Ovary (tissue), 9 donors: ENCODE results near the gene PRKG2. TPM values are rescaled to one million over a fixed set of nuclear protein-coding genes. Genes with fewer than 3 reads are reported as not detected.

ENCODE experiments used
- DNase-seq, 5 donors: peaks; one replicate each; pipeline ENCODE4 v3.0.0-alpha.2; 2019 to 2020
- H3K27ac ChIP-seq, 2 donors: fragments of 200-600 bp; one replicate each; pipeline versions ENCODE4 v1.5.1 to v1.8.0; 2019 to 2022
- H3K27me3 ChIP-seq: fragments of 200-600 bp; one replicate; pipeline ENCODE4 v1.8.0; 2022
- H3K36me3 ChIP-seq: fragments of 200-600 bp; sonication (generic); one replicate; pipeline ENCODE4 v1.5.1; 2019
- H3K4me1 ChIP-seq: one replicate; pipeline ENCODE4 v1.8.1; 2013; ENCODE audit warnings: mild to moderate bottlenecking, moderate library complexity; ENCODE audit not compliant: insufficient read depth
- H3K4me3 ChIP-seq: fragments of 200-600 bp; sonication (generic); one replicate; pipeline ENCODE4 v1.5.1; 2017
- H3K9me3 ChIP-seq, 2 donors: fragments of 200-600 bp in 1 of 2; sonication (generic) in 1 of 2; one replicate each; pipeline versions ENCODE4 v1.5.1 to v1.8.1; 2013 to 2019; ENCODE audit warnings: mild to moderate bottlenecking in 1 of 2, moderate library complexity in 1 of 2
- EP300 ChIP-seq: sonication (generic); formaldehyde crosslinking; IDR thresholded peaks from one replicate; pipeline ENCODE4 v1.6.1; 2017; ENCODE audit warnings: antibody characterized with exemption
- POLR2A ChIP-seq: fragments of 450-650 bp; IDR thresholded peaks from one replicate; pipeline ENCODE4 v1.6.1; 2017; ENCODE audit warnings: antibody characterized with exemption, mild to moderate bottlenecking, moderate library complexity
- WGBS, 3 donors: extraction: QIAGEN DNeasy Blood & Tissue Kit in 1 of 3; methylation state at CpG; one replicate each; pipeline versions ENCODE4 v1.1.5 to v1.1.7; 2013 to 2017; 5-methylcytosine and 5-hydroxymethylcytosine counted together
- intact Hi-C, 4 donors: fragments of 100-400 bp; cut with DNase I; formaldehyde crosslinking; loops; one replicate each; pipeline versions ENCODE4 v1.11.0 to v1.15.1; 2022 to 2023
- polyA plus RNA-seq, 2 donors: library from polyadenylated mRNA; stranded (reverse); fragments of 200-250 nt in 1 of 2; fragments of 350-450 nt in 1 of 2; fragmentation: Illumina TruSeq in 1 of 2; extraction: RNeasy Lipid Tissue Mini Kit (QIAGEN cat#74804) in 1 of 2; gene quantifications; one replicate each; pipeline ENCODE4 v1.2.3, GENCODE V29; 2013 to 2014
- total RNA-seq, 7 donors: library from RNA; depleted of rRNA in 2 of 7; stranded (reverse); fragments of >200 nt in 2 of 7; fragmentation: NEBNext Ultra II Directional in 3 of 7; extraction: Animal tissue kit (Norgen Biotek cat#: 25700) in 3 of 7; gene quantifications; one replicate each; pipeline versions ENCODE4 v1.1.0 to v1.2.4, GENCODE V29; 2016 to 2023
- TF ChIP-seq, protein P1 (sequence below), 3 donors: fragments of 450-650 bp in 2 of 3; fragments of 200-600 bp in 1 of 3; IDR thresholded peaks; one replicate each; pipeline versions ENCODE4 v1.5.1 to v1.8.0; 2016 to 2022; ENCODE audit warnings: antibody characterized with exemption in 3 of 3, mild to moderate bottlenecking in 1 of 3
- donor health status: DM: no; HTN: no; CAD: no; lungs with moderate emphysema.
- donor health status: DM: no; HTN: no; CAD: no.
- donor health status: Bipolar disorder and iron deficiency.
- donor health status: DM: yes; HTN: yes; CAD: no.
- donor health status: DM: no; HTN: no; CAD: no.
- donor health status: DM: yes; HTN: yes; CAD: no.

PRKG2 gene
- total and polyA plus RNA-seq, 9 donors: 0.08 to 0.60 (median 0.16) TPM; not detected in 3

DNA sequence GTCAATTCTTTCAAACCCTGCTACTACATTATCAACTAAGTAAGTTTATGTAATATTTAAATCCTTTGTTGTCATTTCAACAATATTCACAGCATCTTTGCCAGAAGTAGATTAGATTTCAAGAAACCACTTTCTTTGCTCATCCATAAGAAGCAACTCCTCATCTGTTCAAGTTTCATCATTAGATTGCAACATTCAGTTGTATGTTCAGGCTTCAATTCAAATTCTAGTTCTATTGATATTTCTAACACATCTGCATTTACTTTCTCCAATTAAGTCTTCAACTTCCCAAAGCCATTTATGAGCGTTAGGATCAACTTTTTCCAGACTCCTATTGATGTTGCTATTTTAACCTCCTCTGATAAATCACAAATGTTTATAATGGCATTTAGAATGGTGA lies 118.5 kb downstream of the PRKG2 start:
- DNase-seq: no peak
- H3K9me3 ChIP-seq: no peaks in the 10 kb centered on the region
- H3K27ac ChIP-seq: no peak overlapping the region
- no peaks in the 10 kb centered on the region for H3K27me3 ChIP-seq
- no peaks in the 10 kb centered on the region for H3K4me1 ChIP-seq
- TF ChIP-seq EP300 (no peak), POLR2A (no peak)
- TF ChIP-seq, protein P1, sequence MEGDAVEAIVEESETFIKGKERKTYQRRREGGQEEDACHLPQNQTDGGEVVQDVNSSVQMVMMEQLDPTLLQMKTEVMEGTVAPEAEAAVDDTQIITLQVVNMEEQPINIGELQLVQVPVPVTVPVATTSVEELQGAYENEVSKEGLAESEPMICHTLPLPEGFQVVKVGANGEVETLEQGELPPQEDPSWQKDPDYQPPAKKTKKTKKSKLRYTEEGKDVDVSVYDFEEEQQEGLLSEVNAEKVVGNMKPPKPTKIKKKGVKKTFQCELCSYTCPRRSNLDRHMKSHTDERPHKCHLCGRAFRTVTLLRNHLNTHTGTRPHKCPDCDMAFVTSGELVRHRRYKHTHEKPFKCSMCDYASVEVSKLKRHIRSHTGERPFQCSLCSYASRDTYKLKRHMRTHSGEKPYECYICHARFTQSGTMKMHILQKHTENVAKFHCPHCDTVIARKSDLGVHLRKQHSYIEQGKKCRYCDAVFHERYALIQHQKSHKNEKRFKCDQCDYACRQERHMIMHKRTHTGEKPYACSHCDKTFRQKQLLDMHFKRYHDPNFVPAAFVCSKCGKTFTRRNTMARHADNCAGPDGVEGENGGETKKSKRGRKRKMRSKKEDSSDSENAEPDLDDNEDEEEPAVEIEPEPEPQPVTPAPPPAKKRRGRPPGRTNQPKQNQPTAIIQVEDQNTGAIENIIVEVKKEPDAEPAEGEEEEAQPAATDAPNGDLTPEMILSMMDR (IDR thresholded peaks at IDR 0.05): no peak
- H3K36me3 ChIP-seq: no peaks in the 10 kb centered on the region
- WGBS, 3 donors: 79 to 92% (median 90%) methylated on average over 1 of the region's 1 CpG
- H3K4me3 ChIP-seq: no peak overlapping the region
- intact Hi-C loops: no loop called here

DNA sequence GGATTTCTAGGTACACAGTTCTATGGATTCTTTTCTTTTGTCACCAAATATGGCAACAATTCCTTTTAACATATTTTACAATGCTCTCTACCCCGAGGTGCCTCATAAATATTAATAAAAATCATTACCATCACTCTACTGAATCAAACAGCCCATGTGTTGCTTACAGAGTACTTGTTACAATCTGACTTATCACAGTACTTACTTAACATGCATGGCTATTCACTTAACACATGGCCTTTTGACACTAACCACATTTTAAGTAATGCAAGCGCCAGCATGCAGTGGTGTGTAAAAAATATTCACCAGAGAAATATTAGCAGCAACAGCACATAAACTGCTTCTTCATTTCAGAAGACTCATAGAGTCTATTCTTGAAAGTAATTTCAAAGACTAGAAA lies 119.6 kb downstream of the PRKG2 start:
- Histone ChIP-seq H3K9me3 (no peaks in the 10 kb centered on the region), H3K27me3 (no peaks in the 10 kb centered on the region), H3K36me3 (no peaks in the 10 kb centered on the region), H3K4me1 (no peaks in the 10 kb centered on the region), H3K4me3 (no peak overlapping the region), H3K27ac (no peak overlapping the region)
- intact Hi-C loops: no loop called here
- 67 to 78% (median 77%) methylated on average over 2 of the region's 2 CpGs for WGBS, 3 donors
- no peak for DNase-seq
- TF ChIP-seq, protein P1 (IDR thresholded peaks at IDR 0.05): no peak
- TF ChIP-seq EP300: no peak

DNA sequence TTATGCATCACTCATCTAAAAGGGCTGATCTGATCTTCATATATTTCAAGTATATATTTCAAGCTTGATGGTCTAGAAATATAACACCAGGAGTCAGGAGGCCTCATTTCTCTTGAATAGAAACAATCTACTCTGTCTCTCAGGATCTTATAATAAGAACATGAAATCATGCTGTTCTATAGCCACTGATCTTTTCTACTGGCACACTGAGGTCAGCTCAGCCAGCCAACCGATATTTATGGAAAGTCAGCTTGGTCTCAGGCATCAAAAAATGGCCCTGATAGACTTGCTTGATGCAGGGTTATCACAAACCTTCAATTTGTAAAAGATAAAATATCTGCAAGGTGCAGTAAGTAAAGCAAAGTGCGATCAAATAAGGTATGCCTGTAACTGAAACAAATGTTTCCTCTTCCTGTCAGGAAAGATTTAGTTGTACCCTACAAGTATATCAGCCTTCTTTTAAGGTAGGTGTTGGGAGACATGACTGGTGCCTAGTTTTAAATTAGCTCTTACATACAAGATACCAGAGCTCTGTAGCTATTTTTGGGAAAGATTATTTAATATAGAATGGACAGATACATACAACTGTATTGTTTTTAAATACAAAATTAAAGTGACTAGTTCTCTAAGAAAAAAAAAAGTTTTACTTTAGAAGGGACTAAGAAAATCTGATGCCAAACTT lies 121.2 kb downstream of the PRKG2 start:
- no peaks in the 10 kb centered on the region for H3K27me3 ChIP-seq
- 83 to 90% (median 90%) methylated on average over 2 of the region's 2 CpGs for WGBS, 3 donors
- DNase-seq: no peak
- TF ChIP-seq POLR2A: no peak
- TF ChIP-seq, protein P1 (IDR thresholded peaks at IDR 0.05): no peak
- intact Hi-C loops: no loop called here
- H3K36me3 ChIP-seq: no peaks in the 10 kb centered on the region
- no peak overlapping the region for H3K27ac ChIP-seq
- H3K4me3 ChIP-seq: no peak overlapping the region
- H3K9me3 ChIP-seq: no peaks in the 10 kb centered on the region
- H3K4me1 ChIP-seq: no peaks in the 10 kb centered on the region

DNA sequence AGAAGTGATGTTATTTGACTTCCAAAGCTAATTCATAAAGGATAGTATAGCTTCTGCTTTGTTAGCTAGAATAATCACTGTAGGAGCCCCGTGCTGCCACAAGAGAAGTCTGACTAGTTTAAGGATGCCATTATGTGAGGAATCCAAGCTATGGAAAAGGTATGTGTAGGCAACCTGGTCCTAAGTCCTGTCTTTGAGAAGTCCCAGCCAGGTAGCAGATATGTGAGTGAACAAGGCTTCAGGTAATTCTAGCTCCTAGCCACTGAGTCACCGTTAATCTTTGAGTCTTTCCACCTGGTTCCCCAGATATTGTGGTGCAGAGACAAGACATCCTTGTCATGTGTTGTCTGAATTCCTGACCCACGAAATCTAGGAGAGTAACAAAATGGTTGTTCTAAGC lies 129.0 kb downstream of the PRKG2 start:
- Histone ChIP-seq H3K9me3 (no peaks in the 10 kb centered on the region), H3K36me3 (no peaks in the 10 kb centered on the region), H3K27me3 (no peaks in the 10 kb centered on the region), H3K27ac (no peak overlapping the region), H3K4me1 (no peaks in the 10 kb centered on the region), H3K4me3 (no peak overlapping the region)
- TF ChIP-seq, protein P1 (IDR thresholded peaks at IDR 0.05): no peak
- TF ChIP-seq EP300 (no peak), POLR2A (no peak)
- 75 to 86% (median 81%) methylated on average over 3 of the region's 3 CpGs for WGBS, 3 donors
- DNase-seq: no peak
- intact Hi-C loops: no loop called here
